GM12873 (cell line): ENCODE data around the gene PCSK2.

Source experiments
- TF ChIP-seq, protein P1 (sequence below): IDR thresholded peaks from 2 replicates; pipeline ENCODE4 v1.5.1; 2012; ENCODE audit warnings: low read depth, mild to moderate bottlenecking, moderate library complexity, low read length, control low read depth; ENCODE audit not compliant: insufficient read depth; ENCODE audit errors: missing control alignments

PCSK2 gene

DNA sequence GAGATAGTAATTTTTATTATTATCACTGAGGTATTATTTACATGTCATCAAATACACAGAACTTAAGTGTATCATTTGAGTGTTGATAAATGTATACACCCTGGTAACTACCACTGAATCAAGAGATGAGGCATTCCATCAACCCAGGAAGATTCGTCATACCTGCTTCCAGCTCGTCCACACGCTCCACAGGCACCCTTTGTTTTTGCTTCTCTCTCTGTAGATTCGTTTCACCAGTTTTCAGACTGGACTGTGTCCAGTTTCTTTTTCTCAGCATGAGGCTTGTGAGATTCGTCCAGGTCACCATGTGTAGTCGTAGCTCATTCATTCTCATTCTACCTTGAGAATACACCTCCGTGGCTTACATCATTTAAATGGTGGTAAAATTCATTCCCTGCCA, 239.8 kb downstream of the PCSK2 start:
- TF ChIP-seq, protein P1, sequence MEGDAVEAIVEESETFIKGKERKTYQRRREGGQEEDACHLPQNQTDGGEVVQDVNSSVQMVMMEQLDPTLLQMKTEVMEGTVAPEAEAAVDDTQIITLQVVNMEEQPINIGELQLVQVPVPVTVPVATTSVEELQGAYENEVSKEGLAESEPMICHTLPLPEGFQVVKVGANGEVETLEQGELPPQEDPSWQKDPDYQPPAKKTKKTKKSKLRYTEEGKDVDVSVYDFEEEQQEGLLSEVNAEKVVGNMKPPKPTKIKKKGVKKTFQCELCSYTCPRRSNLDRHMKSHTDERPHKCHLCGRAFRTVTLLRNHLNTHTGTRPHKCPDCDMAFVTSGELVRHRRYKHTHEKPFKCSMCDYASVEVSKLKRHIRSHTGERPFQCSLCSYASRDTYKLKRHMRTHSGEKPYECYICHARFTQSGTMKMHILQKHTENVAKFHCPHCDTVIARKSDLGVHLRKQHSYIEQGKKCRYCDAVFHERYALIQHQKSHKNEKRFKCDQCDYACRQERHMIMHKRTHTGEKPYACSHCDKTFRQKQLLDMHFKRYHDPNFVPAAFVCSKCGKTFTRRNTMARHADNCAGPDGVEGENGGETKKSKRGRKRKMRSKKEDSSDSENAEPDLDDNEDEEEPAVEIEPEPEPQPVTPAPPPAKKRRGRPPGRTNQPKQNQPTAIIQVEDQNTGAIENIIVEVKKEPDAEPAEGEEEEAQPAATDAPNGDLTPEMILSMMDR: no peak

DNA sequence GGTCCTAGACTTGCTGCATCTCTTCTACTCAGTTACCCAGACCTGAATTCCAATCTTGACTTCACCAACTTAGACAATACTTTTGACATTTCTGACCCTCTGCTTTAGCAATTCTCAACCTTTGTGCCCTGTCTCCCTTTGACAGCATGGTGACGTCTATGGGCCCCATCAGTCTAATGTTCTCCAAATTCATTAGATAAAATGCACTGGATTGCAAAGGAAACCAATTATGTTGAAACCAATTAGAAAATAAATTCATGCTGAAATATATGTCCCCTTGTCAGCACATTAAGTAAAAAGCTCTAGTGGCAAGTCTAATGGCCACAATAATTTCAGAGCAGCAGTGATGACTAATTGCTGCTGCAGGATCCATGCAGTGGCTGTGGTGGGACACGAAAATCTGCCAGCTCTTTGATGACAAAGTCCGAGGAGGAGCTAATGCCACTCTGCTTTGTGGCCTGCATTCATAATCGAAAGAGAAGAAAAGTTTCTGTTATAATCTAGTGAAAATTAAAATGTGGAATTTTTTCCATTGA, 240.3 kb downstream of the PCSK2 start:
- TF ChIP-seq, protein P1: no peak

DNA sequence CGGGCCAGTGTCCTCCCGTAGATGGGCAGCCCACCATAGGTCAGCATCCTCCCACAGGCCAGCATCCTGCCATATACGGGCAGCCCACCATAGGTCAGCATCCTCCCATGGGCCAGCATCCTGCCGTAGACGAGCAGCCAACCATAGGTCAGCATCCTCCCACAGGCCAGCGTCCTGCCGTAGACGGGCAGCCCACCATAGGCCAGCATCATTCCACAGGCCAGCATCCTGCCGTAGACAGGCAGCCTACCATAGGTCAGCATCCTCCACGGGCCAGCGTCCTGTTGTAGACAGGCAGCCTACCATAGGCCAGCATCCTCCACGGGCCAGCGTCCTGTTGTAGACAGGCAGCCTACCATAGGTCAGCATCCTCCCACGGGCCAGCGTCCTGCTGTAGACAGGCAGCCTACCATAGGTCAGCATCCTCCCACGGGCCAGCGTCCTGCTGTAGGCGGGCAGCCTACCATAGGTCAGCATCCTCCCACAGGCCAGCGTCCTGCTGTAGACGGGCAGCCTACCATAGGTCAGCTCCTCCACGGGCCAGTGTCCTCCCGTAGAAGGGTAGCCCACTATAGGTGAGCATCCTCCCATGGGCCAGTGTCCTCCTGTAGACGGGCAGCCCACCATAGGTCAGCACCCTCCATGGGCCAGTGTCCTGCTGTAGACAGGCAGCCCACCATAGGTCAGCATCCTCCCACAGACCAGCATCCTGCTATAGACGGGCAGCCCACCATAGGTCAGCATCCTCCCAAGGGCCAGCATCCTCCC, 241.4 kb downstream of the PCSK2 start:
- TF ChIP-seq, protein P1: no peak

DNA sequence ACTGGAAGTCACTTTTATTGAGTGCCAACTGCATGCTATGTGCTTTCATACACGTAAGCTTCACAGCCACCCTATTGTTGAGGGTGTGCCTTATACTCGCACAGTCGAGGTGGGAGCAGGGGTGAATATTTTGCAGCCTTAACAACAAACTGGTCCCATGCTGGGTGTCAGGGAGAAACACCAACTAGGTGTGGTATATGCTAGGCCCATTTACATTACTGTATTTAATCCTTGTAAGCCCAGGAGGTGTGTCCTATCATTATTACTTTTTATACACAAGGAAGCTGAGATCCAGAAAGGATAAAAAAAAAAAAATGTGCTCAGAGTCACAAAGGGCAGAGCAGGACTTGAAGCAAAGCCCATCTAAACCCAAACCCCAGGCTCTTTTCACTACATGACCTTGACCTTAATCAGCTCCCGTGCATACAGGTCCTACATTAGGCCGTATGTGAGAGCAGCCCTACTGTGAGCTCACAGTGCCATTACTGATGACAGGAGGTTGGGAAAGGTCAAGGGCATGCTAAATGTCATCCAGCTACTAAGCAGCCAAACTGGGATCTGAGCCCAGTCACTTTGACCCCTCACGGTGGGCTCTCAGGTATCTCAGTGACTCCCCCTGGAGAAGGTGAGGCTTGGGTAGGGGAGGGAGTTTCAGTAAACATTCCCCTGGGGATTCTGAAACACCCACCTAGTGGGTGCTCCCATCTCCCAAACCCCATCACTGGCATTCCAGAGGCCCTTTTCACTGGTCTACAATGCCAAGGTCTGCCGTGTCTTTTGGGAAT, 242.6 kb downstream of the PCSK2 start:
- TF ChIP-seq, protein P1: no peak

- TF ChIP-seq, protein P1: no peak
Observed at GRCh38 chr20:17470521-17470920, 243.7 kb downstream of the PCSK2 start.

- TF ChIP-seq, protein P1: no peak
Observed at GRCh38 chr20:17470973-17471372, 244.1 kb downstream of the PCSK2 start.

DNA sequence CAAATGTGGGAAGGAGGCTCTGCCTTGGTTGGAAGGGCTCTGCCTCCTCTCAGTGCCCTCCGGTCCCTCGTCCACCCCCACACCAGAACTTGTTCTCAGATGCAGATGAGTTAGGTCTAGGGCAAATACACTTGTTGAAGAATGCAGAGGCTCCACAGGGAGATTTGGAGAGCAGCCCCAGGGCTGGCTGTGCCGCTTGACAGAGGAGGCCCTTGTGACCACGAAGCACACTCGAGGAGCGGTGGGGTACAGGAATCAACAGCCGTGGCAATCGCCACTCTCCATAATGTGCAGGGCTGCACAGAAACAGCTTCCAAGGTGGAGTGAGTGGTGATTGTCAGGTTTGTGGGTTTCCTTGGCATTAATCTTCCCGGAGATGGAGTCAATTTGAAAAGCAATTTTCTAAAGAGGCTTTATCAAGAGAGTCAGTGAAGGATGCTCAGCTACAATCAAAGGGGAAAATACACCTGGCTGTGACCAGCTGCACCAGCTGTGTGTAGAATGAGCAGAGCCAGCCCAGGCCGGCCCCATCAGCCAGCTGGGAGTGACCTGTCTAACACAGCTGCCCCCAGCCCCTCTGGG, 244.9 kb downstream of the PCSK2 start:
- TF ChIP-seq, protein P1: no peak
